ENCODE results near the gene ST6GALNAC1. TPM values are rescaled to one million over a fixed set of nuclear protein-coding genes. Genes with fewer than 3 reads are reported as not detected.

Gene ST6GALNAC1
- total RNA-seq, 1 experiment from 2014 or later, result not detected

DNA sequence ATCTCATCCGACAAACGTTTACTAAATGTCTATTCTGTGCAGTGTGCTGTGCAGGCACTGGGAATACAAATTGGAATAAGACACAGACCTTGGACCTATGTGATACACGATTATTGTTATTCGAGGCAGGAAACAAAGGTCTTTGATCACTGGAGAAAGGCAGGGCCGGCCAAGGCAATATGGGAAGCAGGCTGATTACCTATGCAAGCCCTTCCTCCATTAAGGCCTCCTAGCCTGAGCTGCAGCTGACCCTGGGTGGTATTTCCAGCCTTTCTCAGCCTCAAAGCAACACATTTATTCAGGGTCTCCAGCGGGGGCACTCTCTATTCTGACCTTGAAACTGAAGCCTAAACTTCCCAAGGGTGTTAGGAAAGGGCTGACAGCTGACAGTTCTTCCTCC lies 13.4 kb downstream of the ST6GALNAC1 start:
- TF ChIP-seq YY1 (IDR thresholded peaks at IDR 0.05; ENCODE audit: extremely low read depth, insufficient replicate concordance, low read depth, low read length) (no peak), EGR1 (IDR thresholded peaks at IDR 0.05; ENCODE audit: low read depth) (no peak), SP1 (IDR thresholded peaks at IDR 0.05; ENCODE audit: low read depth) (no peak), ZBTB33 (IDR thresholded peaks at IDR 0.05; ENCODE audit: extremely low read depth, insufficient replicate concordance, low read length) (no peak), POLR2A (IDR thresholded peaks at IDR 0.05; ENCODE audit: borderline replicate concordance, extremely low read depth, insufficient read depth, insufficient read length) (no peak), CBX3 (IDR thresholded peaks at IDR 0.05; ENCODE audit: low read depth) (no peak), FOSL1 (IDR thresholded peaks at IDR 0.05; ENCODE audit: low read depth) (no peak), ZFX (IDR thresholded peaks at IDR 0.05) (no peak), ELF1 (IDR thresholded peaks at IDR 0.05; ENCODE audit: borderline replicate concordance, low read depth) (no peak)
- TF ChIP-seq, protein P1, sequence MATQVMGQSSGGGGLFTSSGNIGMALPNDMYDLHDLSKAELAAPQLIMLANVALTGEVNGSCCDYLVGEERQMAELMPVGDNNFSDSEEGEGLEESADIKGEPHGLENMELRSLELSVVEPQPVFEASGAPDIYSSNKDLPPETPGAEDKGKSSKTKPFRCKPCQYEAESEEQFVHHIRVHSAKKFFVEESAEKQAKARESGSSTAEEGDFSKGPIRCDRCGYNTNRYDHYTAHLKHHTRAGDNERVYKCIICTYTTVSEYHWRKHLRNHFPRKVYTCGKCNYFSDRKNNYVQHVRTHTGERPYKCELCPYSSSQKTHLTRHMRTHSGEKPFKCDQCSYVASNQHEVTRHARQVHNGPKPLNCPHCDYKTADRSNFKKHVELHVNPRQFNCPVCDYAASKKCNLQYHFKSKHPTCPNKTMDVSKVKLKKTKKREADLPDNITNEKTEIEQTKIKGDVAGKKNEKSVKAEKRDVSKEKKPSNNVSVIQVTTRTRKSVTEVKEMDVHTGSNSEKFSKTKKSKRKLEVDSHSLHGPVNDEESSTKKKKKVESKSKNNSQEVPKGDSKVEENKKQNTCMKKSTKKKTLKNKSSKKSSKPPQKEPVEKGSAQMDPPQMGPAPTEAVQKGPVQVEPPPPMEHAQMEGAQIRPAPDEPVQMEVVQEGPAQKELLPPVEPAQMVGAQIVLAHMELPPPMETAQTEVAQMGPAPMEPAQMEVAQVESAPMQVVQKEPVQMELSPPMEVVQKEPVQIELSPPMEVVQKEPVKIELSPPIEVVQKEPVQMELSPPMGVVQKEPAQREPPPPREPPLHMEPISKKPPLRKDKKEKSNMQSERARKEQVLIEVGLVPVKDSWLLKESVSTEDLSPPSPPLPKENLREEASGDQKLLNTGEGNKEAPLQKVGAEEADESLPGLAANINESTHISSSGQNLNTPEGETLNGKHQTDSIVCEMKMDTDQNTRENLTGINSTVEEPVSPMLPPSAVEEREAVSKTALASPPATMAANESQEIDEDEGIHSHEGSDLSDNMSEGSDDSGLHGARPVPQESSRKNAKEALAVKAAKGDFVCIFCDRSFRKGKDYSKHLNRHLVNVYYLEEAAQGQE (IDR thresholded peaks at IDR 0.05; ENCODE audit: low read depth), result no peak
- ChIA-PET POLR2A (no interaction called here), CTCF (no interaction called here)

More for the DNA sequence above, 13.4 kb downstream of the ST6GALNAC1 start:
- Histone ChIP-seq H3K36me3 (ENCODE audit: control insufficient read depth in 1 of 2, insufficient read depth in 2 of 2, low read length in 2 of 2) (no peaks in the 10 kb centered on the region), H3K4me2 (ENCODE audit: low read length) (no peak overlapping the region), H3K4me3 (replicated peaks in 1 of 2; ENCODE audit: low read depth in 1 of 2, low read length in 2 of 2) (no peak overlapping the region), H3K9ac (ENCODE audit: low read length) (no peak overlapping the region), H3K4me1 (ENCODE audit: control insufficient read depth in 1 of 2, insufficient read depth in 2 of 2, low read length in 2 of 2) (no peaks in the 10 kb centered on the region), H3K27ac (ENCODE audit: low read depth, low read length) (no peak overlapping the region), H2AFZ (ENCODE audit: low read depth, low read length, poor library complexity, severe bottlenecking) (no peak overlapping the region), H3K79me2 (ENCODE audit: insufficient read depth, low read length) (no peaks in the 10 kb centered on the region), H4K20me1 (ENCODE audit: insufficient read depth) (no peaks in the 10 kb centered on the region), H3K9me2 (ENCODE audit: insufficient read depth) (no peaks in the 10 kb centered on the region), H3K9me3 (ENCODE audit: control insufficient read depth in 1 of 2, insufficient read depth in 1 of 2, low read depth in 1 of 2, low read length in 2 of 2) (no peaks in the 10 kb centered on the region), H3K27me3 (ENCODE audit: insufficient read depth, low read length) (no peaks in the 10 kb centered on the region)
- DNase-seq (ENCODE audit: low read depth, low spot score) (no peak), ATAC-seq (no peak)
- intact Hi-C loops (cut with micrococcal nuclease), result no loop called here
- RAD21 ChIA-PET (ENCODE audit: low non-redundant PET in 1 of 2, low total read pairs in 2 of 2, uncharacterized antibody in 2 of 2, unreplicated experiment in 2 of 2), result no interaction called here
- no TSS peak for BruUV-seq (replicated peaks)

Measured in HCT116 (cell line).